Activated B cell treated with CpG ODN at 0.5 μM for 24 hours (primary cell): ENCODE data around the gene RPGRIP1. TPM values are rescaled to one million over a fixed set of nuclear protein-coding genes. Genes with fewer than 3 reads are reported as not detected.
"Not testable (repeated sequence)": the region's sequence is repeated elsewhere in the genome, so short reads cannot be mapped to it uniquely, and the experiment has no call there.

ENCODE experiments used
- ATAC-seq: fragments of 200-7000 bp; cut with Tn5 transposase; one replicate; pipeline ENCODE4 v1.10.0; 2021; ENCODE audit warnings: low read depth, mild to moderate bottlenecking, moderate library complexity
- CTCF ChIA-PET: fragments of 350-600 bp; sonication (Branson Sonifier 250); formaldehyde crosslinking; loops from one replicate; lab custom pipeline; 2021; ENCODE audit warnings: antibody characterized with exemption; lab: Charles Lee
- POLR2A ChIA-PET: fragments of 350-600 bp; sonication (Branson Sonifier 250); formaldehyde crosslinking; loops from one replicate; lab custom pipeline; 2021; ENCODE audit warnings: antibody characterized with exemption; lab: Charles Lee
- DNase-seq: peaks from one replicate; pipeline ENCODE4 v3.0.0; 2022
- H3K27ac Mint-ChIP-seq: one replicate; pipeline ENCODE4 v1.8.0; 2020; ENCODE audit warnings: mixed read lengths
- H3K27me3 Mint-ChIP-seq: one replicate; pipeline ENCODE4 v1.8.0; 2021; ENCODE audit warnings: mixed read lengths
- H3K36me3 Mint-ChIP-seq: one replicate; pipeline ENCODE4 v1.8.0; 2021; ENCODE audit warnings: low read depth, mixed read lengths
- H3K4me1 Mint-ChIP-seq: one replicate; pipeline ENCODE4 v1.8.0; 2021; ENCODE audit warnings: mixed read lengths
- H3K4me3 Mint-ChIP-seq: one replicate; pipeline ENCODE4 v1.8.0; 2020; ENCODE audit warnings: mild to moderate bottlenecking, mixed read lengths
- H3K9me3 Mint-ChIP-seq: one replicate; pipeline ENCODE4 v1.8.0; 2020; ENCODE audit warnings: mixed read lengths
- CTCF ChIP-seq: fragments of 200-600 bp; IDR thresholded peaks from one replicate; pipeline ENCODE4 v1.8.0; 2022; ENCODE audit warnings: antibody characterized with exemption, mild to moderate bottlenecking
- intact Hi-C: fragments of 100-400 bp; cut with micrococcal nuclease; formaldehyde crosslinking; loops from one replicate; pipeline ENCODE4 v1.15.1; 2024
- total RNA-seq: library from RNA; stranded (reverse); gene quantifications from 2 replicates; pipeline ENCODE4 v1.2.3, GENCODE V29; 2022

RPGRIP1 gene
- total RNA-seq, 1 donor from 2014 or later: not detected

GRCh38 chr14:21252149-21252548 lies 27.7 kb upstream of the RPGRIP1 start:
- ChIA-PET POLR2A (no interaction called here), CTCF (no interaction called here)
- no peaks in the 10 kb centered on the region for H3K9me3 Mint-ChIP-seq
- DNase-seq (no peak), ATAC-seq (no peak)
- TF ChIP-seq CTCF: no peak
- H3K4me1 Mint-ChIP-seq: peaks cover 43% of the 10 kb centered on the region
- no peak overlapping the region for H3K4me3 Mint-ChIP-seq
- H3K36me3 Mint-ChIP-seq: peaks cover 85% of the 10 kb centered on the region
- H3K27ac Mint-ChIP-seq: peak overlapping the region; percentile 37
- H3K27me3 Mint-ChIP-seq: no peaks in the 10 kb centered on the region
- intact Hi-C loops: no loop called here

- Mint-ChIP-seq H3K4me3 (peak overlapping the region; percentile 5), H3K27me3 (no peaks in the 10 kb centered on the region), H3K27ac (no peak overlapping the region), H3K4me1 (peaks cover 55% of the 10 kb centered on the region), H3K9me3 (no peaks in the 10 kb centered on the region), H3K36me3 (peaks cover 83% of the 10 kb centered on the region)
- intact Hi-C loops: loop anchor here (2.0 kb wide), 1 partner anchor 15 kb away; no protein-coding TSS in a partner anchor
- POLR2A ChIA-PET: interaction anchor here (0.6 to 4.8 kb wide), 7 partner anchors 9 to 127 kb away, joined by 3 to 24 read pairs (median 4); no protein-coding TSS in a partner anchor
- CTCF ChIA-PET: no interaction called here
- TF ChIP-seq CTCF: no peak
- ATAC-seq (no peak), DNase-seq (no peak)
These were observed 24.3 kb upstream of the RPGRIP1 start for GRCh38 chr14:21255385-21256101.

- H3K27ac Mint-ChIP-seq, CTCF ChIA-PET, H3K27me3 Mint-ChIP-seq, H3K9me3 Mint-ChIP-seq, intact Hi-C loops, ATAC-seq, DNase-seq: not testable (repeated sequence)
- Mint-ChIP-seq H3K36me3 (peaks cover 82% of the 10 kb centered on the region), H3K4me1 (peaks cover 54% of the 10 kb centered on the region), H3K4me3 (peak overlapping the region; percentile 5)
- POLR2A ChIA-PET: interaction anchor here (1.2 to 4.8 kb wide), 4 partner anchors 8 to 64 kb away, joined by 3 to 24 read pairs (median 10); no protein-coding TSS in a partner anchor
These were observed 23.8 kb upstream of the RPGRIP1 start for GRCh38 chr14:21256102-21256447.

GRCh38 chr14:21256539-21257393 lies 23.1 kb upstream of the RPGRIP1 start:
- ATAC-seq (no peak), DNase-seq (no peak)
- Mint-ChIP-seq H3K36me3 (peaks cover 82% of the 10 kb centered on the region), H3K4me3 (peak overlapping the region; percentile 33), H3K27me3 (no peaks in the 10 kb centered on the region), H3K4me1 (peaks cover 59% of the 10 kb centered on the region), H3K27ac (peak overlapping the region; percentile 47), H3K9me3 (no peaks in the 10 kb centered on the region)
- intact Hi-C loops: no loop called here
- ChIA-PET POLR2A (interaction anchor here (0.6 to 4.8 kb wide), 10 partner anchors 8 to 890 kb away, joined by 3 to 24 read pairs (median 4); no protein-coding TSS in a partner anchor), CTCF (no interaction called here)
- TF ChIP-seq CTCF: no peak

- no peak for TF ChIP-seq CTCF
- peak overlapping the region; percentile 33 for H3K4me3 Mint-ChIP-seq
- H3K27ac Mint-ChIP-seq: peak overlapping the region; percentile 47
- no peak for ATAC-seq
- H3K9me3 Mint-ChIP-seq: no peaks in the 10 kb centered on the region
- H3K4me1 Mint-ChIP-seq: peaks cover 63% of the 10 kb centered on the region
- no peaks in the 10 kb centered on the region for H3K27me3 Mint-ChIP-seq
- intact Hi-C loops: no loop called here
- H3K36me3 Mint-ChIP-seq: peaks cover 83% of the 10 kb centered on the region
- DNase-seq: no peak
- POLR2A ChIA-PET: interaction anchor here (0.6 to 4.8 kb wide), 8 partner anchors 7 to 891 kb away, joined by 3 to 24 read pairs (median 3); partner anchors contain the start of gene METTL3
- CTCF ChIA-PET: no interaction called here
These were observed 22.4 kb upstream of the RPGRIP1 start for GRCh38 chr14:21257394-21257909.
